Stimulated activated CD4-positive, alpha-beta T cell treated with anti-CD3 and anti-CD28 coated beads, TNF-alpha, amount 100 ng/mL, for 48 hours (primary cell): ENCODE measurements around the gene CREB5.
A peak's percentile ranks its signal among the peaks of the same experiment; 100 is the strongest.

Source experiments
- DNase-seq, 3 donors: peaks; one replicate each; pipeline ENCODE4 v3.0.0-alpha.2; 2020; ENCODE audit warnings: low read depth in 3 of 3

Gene CREB5

DNA sequence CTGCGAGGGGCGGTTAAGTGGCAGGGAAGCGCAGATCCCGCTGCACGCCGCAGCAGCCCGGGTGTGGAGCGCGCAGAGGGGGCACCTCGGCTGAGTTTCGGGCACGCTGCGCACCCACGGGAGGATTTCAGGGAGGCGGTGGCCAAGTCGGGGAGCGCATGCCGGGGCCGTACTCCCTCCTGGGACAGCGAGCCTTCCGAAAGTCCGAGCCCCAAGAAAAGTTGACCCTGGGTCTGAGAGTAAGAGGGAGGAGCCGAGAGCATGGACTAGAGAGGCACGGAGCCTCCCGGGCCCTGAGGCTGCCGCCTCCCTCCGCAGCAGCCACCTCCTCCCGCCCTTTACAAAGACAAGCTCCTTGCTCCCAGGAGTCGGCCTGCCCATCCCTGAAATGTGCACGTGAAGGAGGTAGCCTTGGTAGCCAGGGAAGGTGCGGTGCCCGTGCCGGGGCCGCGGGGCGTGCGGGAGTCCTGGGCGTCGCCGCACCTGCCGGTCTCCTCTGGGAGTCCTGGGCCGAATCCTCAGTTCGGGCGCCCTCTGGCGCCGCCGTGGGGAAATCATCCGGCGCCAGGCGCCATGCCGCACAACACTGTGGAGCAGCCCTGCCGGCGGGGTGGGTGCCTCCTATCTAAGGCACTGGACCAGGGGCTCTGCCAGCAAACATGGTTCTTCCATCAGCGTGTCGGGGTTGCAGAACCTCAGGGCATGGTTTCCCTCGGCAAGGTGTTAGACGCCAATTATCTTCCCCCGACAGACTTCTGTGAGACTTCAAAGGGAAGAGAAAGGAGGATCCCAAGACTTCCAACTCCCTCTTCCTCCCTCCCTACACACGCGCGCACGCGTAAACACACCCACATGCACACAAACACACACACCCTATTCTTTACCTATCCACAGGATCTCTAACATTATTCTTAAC lies 441.8 kb downstream of the CREB5 start:
- DNase-seq = peak; percentile 52 to 56 (median 52)

DNA sequence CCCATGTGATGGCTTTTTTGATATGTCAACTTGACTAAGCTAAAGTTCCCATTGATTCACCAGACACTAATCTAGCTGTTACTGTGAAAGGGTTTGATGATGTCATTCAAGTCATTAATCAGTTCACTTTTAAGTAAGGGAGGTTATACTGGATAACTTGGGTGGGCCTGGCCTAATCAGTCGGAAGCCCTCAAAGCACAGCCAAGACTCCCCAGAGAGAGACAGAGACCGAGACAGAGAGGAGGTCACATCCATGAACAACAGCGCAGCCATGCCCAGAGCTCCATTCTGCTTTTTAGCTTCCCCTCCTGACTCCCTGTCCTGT lies 442.4 kb downstream of the CREB5 start:
- no peak for DNase-seq

DNA sequence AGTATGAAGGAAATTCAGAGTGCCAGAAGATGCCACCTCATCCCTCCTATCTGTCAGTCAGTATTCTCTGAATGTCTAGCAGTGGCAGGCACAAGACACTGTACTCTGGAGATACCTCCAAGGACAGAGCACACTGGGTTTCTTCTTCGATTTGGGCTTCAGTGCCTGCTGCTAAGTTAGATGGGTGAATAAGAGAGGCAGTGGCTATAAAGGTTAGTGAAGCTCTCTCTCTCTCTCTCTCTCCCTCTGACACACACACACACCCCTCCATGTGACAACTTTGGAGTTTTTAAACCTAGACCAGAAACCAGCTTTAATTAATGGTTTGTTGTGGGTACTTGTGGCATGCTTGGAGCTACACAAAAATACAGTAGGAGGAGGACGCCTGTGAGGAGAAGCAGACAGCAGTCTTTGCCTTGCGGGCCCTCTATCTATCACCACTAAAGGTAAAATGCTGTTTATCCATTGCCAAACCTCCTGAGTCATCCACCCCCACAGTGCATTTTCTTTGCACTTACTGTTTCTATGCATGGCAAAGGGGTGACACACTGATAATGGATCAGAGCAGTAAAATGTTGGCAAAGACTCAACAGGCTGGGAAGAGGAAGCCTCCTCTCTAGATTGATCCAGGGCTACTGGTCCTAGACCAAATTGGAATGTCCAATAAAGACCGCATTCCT lies 443.4 kb downstream of the CREB5 start:
- no peak for DNase-seq

DNA sequence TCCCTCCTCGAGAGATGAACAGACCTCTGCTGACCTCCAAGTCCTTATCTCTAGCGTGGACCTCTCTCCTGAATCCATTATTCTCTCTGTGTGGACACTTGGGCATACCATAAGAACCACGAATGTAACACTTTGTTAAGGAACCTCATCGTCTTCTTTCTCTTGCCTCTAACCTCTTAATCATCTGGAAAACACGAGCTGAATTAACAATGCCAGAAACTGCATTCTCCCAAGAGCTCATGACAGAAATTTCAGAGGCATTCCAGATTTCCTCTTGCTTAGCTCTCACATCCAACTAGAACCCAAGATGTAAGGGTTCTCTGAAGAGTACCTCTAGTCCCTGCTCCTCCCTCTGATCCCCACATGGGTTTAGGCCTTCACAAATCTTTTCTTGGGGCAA lies 444.3 kb downstream of the CREB5 start:
- no peak for DNase-seq

DNA sequence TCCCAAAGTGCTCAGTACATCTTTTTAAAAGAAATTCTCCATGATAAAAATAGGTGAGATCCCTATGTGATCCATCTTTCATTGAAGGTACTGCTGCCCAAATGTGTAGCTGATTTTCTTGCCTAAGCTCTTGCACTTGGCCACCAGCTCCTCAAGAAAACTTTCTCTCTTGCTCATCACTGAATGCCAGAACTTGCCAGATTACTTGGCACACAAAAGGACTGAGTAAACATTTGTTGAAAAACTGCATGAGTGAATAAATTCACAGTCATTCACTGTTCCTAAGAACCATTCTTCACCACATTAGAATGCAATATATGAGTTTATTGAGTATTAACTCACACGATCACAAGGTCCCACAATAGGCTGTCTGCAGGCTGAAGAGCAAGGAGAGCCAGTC lies 445.9 kb downstream of the CREB5 start:
- no peak for DNase-seq

DNA sequence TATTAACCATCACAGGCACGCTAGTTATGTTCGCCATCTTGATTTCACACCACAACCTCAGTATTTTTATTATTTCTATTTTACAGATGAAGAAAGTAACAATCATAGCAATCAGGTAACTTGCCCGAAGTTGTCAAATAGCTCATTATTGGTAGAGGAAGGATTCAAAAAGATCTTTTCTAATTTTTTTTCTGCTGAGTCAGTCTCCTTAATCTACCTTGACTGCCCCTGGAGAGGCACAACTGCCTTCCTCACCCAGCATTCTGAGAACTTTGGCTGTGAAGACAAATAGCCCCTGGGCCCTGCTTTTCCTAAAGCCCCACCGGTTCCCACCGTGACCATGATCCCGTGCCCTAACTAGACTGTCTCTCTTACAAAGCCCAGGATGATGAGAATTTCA lies 446.6 kb downstream of the CREB5 start:
- no peak for DNase-seq

DNA sequence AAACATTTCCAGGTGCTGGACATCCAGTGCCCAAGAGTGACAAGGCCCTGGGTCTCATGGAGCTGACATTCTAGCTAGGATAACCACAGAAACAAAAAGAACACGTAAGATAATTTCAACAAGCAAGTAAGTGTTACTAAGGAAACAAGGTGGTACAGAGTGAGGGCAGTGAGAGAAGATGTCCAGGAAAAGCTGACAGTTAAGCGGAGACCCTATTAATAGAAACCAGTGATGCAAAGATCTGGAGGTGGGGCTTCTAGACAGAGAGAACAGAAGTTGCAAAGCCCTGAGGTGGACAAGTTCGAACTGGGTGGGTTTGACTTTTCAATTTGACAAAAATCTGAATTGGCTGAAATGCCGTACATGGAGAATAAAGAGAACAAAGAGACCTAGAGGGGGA lies 449.5 kb downstream of the CREB5 start:
- DNase-seq = no peak

DNA sequence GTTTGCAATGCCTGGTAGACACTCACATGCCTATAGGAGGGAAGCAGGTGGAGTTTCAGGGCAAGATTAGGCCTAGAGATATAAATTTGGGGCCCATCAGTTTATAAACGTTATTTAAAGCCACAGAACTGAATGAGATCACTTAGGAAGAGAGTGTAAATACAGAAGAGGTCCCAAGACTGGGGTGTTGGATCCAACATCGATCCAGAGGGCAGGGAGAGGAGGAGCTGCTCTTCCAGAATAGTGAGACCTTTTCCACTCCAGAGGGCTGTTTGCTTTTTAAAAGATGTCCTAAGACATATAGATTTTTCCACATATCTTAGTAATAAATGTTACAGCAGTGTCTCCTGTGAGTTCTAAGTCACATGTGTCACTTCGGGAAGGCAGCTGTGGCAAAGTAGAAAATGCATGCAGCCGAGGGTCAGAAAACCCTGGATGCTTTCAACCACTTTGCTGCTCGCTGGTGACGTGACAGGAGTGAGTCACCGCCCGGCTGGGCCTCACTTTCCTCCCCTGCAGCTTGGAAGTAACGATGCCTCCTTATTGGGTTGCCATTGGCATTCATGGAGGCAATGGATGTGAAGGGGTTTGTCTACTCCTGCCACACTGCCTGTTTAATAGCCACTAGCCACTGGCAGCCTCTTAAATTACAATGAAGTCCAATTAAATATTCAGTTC lies 450.4 kb downstream of the CREB5 start:
- no peak for DNase-seq

DNA sequence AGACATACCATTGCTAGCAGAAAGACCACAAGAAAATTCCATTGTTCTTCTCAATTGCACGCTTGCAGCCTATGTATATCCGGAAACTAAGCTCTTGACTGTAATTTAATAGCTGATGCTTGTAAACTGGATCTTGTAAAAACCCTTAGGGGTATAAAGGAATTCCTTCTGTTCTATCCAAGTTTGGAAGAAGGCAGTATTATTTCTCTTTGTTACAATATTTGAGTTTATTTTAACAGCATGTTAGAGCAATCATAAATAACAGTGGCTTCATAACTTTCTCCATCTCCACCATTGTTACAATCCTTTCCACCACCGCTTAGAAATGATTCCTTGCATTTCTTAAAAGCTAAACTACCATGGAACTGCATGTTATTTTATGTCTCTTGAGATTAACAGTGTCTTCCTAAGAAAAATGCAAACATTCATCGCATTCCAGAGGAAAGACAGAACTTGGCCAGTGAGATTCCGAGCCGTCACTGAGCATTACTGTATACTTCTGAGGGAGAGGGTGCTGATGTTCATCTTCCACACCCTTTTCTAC lies 453.4 kb downstream of the CREB5 start:
- no peak for DNase-seq

DNA sequence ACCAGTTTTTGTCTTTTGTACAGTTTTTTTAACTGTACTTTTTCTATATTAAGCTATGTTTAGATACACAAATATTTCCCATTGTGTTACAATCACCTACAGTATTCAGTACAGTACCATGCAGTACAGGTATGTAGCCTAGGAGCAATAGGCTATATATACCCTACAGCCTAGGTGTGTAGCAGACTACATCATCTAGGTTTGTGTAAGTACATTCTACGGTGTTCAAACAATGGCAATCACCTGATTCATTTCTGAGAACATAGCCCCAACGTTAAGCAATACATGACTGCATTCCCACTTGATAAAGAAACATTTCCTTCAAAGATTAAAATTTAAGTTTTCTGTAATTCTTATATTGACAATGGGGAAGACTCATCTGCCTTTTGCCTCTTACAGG lies 456.4 kb downstream of the CREB5 start:
- no peak for DNase-seq

DNA sequence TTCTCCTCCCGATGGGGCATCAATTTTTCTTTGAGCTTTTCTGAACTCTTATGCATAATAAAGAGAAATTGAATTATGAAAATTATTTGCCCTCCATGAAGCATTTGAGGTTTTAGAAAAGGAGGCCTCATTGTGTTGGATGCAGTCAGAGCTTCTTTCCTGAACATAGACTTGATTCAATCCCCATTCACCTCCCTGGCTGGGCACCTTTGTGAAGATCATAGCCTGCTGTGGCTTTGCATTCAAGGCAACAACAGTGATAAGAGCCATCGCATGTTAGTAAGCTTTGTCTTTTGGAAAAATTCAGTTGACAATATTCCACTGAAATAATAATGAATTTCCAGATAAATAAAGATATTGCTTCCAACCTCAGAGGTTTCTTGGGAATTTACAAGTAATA lies 458.8 kb downstream of the CREB5 start:
- no peak for DNase-seq

DNA sequence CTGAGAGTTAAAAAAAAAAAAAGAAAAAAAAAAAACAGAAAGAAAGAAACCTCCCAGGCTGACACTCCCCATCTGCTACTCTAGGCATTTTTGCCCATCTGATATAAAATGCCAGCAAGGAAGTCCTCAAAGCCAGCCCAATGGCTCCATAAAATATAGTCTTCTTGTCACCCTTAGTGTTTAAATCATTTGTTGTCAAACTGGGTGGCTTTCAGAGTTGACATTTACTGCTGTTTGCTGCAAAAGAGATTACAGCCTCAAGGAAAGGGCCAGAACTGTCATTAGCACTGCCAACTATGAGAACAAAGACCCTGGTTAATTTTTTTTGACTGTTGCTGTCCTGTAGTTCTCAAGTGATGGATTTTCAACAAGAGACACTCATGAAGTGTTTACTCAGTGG lies 459.3 kb downstream of the CREB5 start:
- no peak for DNase-seq

DNA sequence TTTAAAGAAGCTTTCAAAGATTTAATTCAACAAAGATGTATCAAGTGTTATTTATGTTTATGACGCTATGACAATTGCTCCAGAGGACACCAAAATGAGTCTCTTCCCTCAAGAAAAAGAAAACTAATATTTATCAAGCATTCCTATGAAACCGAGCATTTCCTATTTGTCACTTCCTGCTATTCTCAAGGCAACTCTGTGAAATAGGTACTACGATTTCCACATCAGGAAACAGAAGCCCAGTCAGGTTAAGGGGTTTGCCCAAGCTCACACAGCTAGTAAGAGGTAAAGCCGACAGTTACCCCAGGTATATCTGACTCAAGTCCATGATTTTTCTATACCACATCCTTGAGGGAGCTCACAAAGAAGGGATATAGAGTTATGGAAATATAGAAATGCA lies 459.9 kb downstream of the CREB5 start:
- DNase-seq = no peak

DNA sequence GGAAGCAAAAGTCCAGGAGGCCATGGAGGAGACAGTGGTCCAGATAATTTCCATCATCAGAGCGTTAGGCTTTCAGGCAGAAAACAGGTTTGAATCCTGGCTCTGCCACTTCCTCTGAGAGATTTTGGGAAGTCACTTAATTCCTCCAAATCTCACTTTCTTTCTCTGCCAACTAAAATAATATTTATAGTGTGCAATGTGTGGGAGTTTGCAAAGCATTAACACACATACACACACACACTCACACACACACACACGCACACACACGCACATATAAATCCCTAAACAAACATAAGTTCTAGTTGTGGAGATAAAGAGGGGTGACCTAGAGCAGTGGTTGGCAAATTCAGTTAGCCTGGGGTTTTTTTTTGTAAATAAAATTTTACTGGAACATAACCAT lies 461.0 kb downstream of the CREB5 start:
- DNase-seq = no peak

DNA sequence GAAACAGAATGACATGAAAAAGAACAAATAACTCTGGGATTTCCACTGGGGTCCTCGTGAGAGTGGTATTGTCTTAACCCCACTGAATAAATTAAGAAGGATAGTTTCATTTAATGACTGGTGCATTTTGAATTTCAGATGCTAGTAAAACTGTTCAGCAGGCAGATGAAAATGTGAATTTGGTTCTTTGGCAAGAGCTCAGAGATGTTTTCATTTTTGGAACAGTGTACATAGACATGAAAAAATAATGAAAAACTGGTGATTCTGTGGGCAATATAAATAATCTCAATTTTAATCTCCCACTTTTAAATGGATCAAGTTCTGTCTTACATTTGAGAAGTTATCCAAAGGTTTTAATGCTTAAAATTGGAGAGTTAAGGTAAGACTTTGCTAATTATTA lies 461.7 kb downstream of the CREB5 start:
- DNase-seq = no peak
